HepG2 (cell line): ENCODE measurements around the gene SSU72. TPM values are rescaled to one million over a fixed set of nuclear protein-coding genes. Genes with fewer than 3 reads are reported as not detected.

ENCODE experiments used
- ATF1 ChIP-seq: IDR thresholded peaks from 2 replicates; pipeline ENCODE4 v1.6.1; 2016; ENCODE audit warnings: mild to moderate bottlenecking, control low read depth
- CREB1 ChIP-seq, 2 experiments: fragments of 450-650 bp in 1 of 2; IDR thresholded peaks; 2 replicates each; pipeline ENCODE4 v1.6.1; 2016 to 2017; ENCODE audit warnings: control low read depth in 1 of 2, mild to moderate bottlenecking in 1 of 2, missing compliant biosample characterization in 1 of 2, missing genetic modification characterization in 1 of 2
- GATA4 ChIP-seq: sonication (generic); IDR thresholded peaks from 2 replicates; pipeline ENCODE4 v1.6.1; 2016; ENCODE audit warnings: antibody characterized with exemption, low read depth, borderline replicate concordance
- GMEB1 ChIP-seq: sonication (generic); formaldehyde crosslinking; IDR thresholded peaks from 2 replicates; pipeline ENCODE4 v1.5.1; 2020; ENCODE audit warnings: missing genetic modification reagents, mild to moderate bottlenecking, borderline replicate concordance
- KLF11 ChIP-seq: IDR thresholded peaks from 2 replicates; pipeline ENCODE4 v1.6.1; 2016; ENCODE audit warnings: missing compliant biosample characterization
- MIER3 ChIP-seq: IDR thresholded peaks from 2 replicates; pipeline ENCODE4 v1.6.1; 2016; ENCODE audit warnings: missing compliant biosample characterization, borderline replicate concordance
- MYC ChIP-seq: sonication (generic); formaldehyde crosslinking; IDR thresholded peaks from 2 replicates; pipeline ENCODE4 v1.9.0; 2021; ENCODE audit warnings: missing genetic modification reagents, borderline replicate concordance
- RBFOX2 ChIP-seq: fragments of 200-400 bp; formaldehyde crosslinking; IDR thresholded peaks from 2 replicates; pipeline ENCODE4 v1.6.1; 2017; ENCODE audit warnings: low read depth, mild to moderate bottlenecking, low read length
- SIN3A ChIP-seq: IDR thresholded peaks from 2 replicates; pipeline ENCODE4 v1.6.1; 2011; ENCODE audit warnings: low read depth, mild to moderate bottlenecking, control low read depth, low read length, borderline replicate concordance
- SPEN ChIP-seq: sonication (generic); formaldehyde crosslinking; IDR thresholded peaks from 2 replicates; pipeline ENCODE4 v1.5.1; 2020; ENCODE audit warnings: low read depth, mild to moderate bottlenecking, missing genetic modification reagents
- SRF ChIP-seq: IDR thresholded peaks from 2 replicates; pipeline ENCODE4 v1.6.1; 2011; ENCODE audit warnings: mild to moderate bottlenecking, low read depth, low read length, moderate library complexity
- TFDP1 ChIP-seq: IDR thresholded peaks from 2 replicates; pipeline ENCODE4 v1.6.1; 2016; ENCODE audit warnings: missing compliant biosample characterization, missing genetic modification reagents, borderline replicate concordance
- ZBTB38 ChIP-seq: sonication (generic); formaldehyde crosslinking; IDR thresholded peaks from 2 replicates; pipeline ENCODE4 v1.5.1; 2020; ENCODE audit warnings: mild to moderate bottlenecking, missing genetic modification reagents
- ZBTB4 ChIP-seq: sonication (generic); formaldehyde crosslinking; IDR thresholded peaks from 2 replicates; pipeline ENCODE4 v1.4.0; 2020; ENCODE audit warnings: missing genetic modification reagents, mild to moderate bottlenecking, borderline replicate concordance
- ZHX1 ChIP-seq: sonication (generic); formaldehyde crosslinking; IDR thresholded peaks from 2 replicates; pipeline ENCODE4 v1.8.1; 2022; ENCODE audit warnings: low read depth, mild to moderate bottlenecking, missing genetic modification reagents
- ZNF138 ChIP-seq: sonication (generic); formaldehyde crosslinking; IDR thresholded peaks from 2 replicates; pipeline ENCODE4 v1.5.0; 2020; ENCODE audit warnings: mild to moderate bottlenecking, low read depth, missing genetic modification reagents
- ZNF484 ChIP-seq: sonication (generic); formaldehyde crosslinking; IDR thresholded peaks from 2 replicates; pipeline ENCODE4 v1.5.1; 2020; ENCODE audit warnings: mild to moderate bottlenecking, low read depth, missing genetic modification reagents, borderline replicate concordance
- ZNF530 ChIP-seq: sonication (generic); formaldehyde crosslinking; IDR thresholded peaks from 2 replicates; pipeline ENCODE4 v1.5.0; 2020; ENCODE audit warnings: low read depth, mild to moderate bottlenecking, missing genetic modification reagents
- ZNF547 ChIP-seq: sonication (generic); formaldehyde crosslinking; IDR thresholded peaks from 2 replicates; pipeline ENCODE4 v1.5.1; 2020; ENCODE audit warnings: mild to moderate bottlenecking, missing genetic modification reagents
- ZNF564 ChIP-seq: sonication (generic); formaldehyde crosslinking; IDR thresholded peaks from 2 replicates; pipeline ENCODE4 v1.8.1; 2023; ENCODE audit warnings: mild to moderate bottlenecking, missing genetic modification reagents
- polyA plus RNA-seq, 8 experiments: library from polyadenylated mRNA; depleted of rRNA in 3 of 8; stranded (reverse) in 7 of 8; unstranded in 1 of 8; fragments of >200 nt; fragmentation: Illumina TruSeq in 4 of 8; extraction: Trizol in 4 of 8; gene quantifications; 2 replicates each; pipeline versions ENCODE4 v1.2.1 to v1.2.3, GENCODE V29; 2011 to 2016; ENCODE audit warnings: low read depth in 4 of 8, missing spikeins in 1 of 8, mixed read lengths in 1 of 8; ENCODE audit not compliant: insufficient read depth in 1 of 8
- total RNA-seq, 5 experiments: library from RNA; depleted of rRNA; stranded (reverse); fragments of >200 nt; fragmentation: Illumina TruSeq; extraction: Trizol; gene quantifications; 2 replicates each; pipeline ENCODE4 v1.2.3, GENCODE V29; 2016; ENCODE audit warnings: low read depth in 1 of 5

SSU72 gene
- total and polyA plus RNA-seq, 2 of the 13 experiments (the other 11 are each of a cell fraction or from before 2014, with no cell fraction given), result 42.8 to 67.1 TPM

GRCh38 chr1:1574721-1575537 lies at the start of gene SSU72 (continued):
- TF ChIP-seq ZBTB4 (CRISPR knock-in tag) (no peak), SIN3A (peak; percentile 69; the same call in 1 of the 2 replicates), ZNF547 (peak; percentile 40; the same call in 1 of the 2 replicates), ZNF530 (CRISPR knock-in tag) (no peak), ZNF564 (no peak), ZBTB38 (CRISPR knock-in tag) (peak; percentile 28; the same call in 1 of the 2 replicates), GMEB1 (CRISPR knock-in tag) (peak; percentile 99), GATA4 (no peak), ZHX1 (peak; percentile 99), MIER3 (CRISPR knock-in tag) (peak; percentile 42; the same call in 1 of the 2 replicates), SRF (peak; percentile 86), ATF1 (CRISPR knock-in tag) (peak; percentile 98), ZNF138 (CRISPR knock-in tag) (no peak), MYC (peak; percentile 59; the same call in 1 of the 2 replicates), RBFOX2 (peak; percentile 88), TFDP1 (CRISPR knock-in tag) (peak; percentile 62; the same call in 1 of the 2 replicates), ZNF484 (CRISPR knock-in tag) (no peak), CREB1 (IDR thresholded peaks at IDR 0.05) (peak; percentile 99), CREB1 (CRISPR knock-in tag; IDR thresholded peaks at IDR 0.05) (peak; percentile 99), SPEN (CRISPR knock-in tag) (peak; percentile 87; the same call in 1 of the 2 replicates), KLF11 (CRISPR knock-in tag) (0 out of 2 replicates have a peak, but pooled peaks have one; percentile 24)
